SU-DHL-6 (cell line): ENCODE measurements around the gene EIF5B.
A peak's percentile ranks its signal among the peaks of the same experiment; 100 is the strongest.
"Not testable (repeated sequence)": the region's sequence is repeated elsewhere in the genome, so short reads cannot be mapped to it uniquely, and the experiment has no call there.

Experiments used
- H2AFZ ChIP-seq: fragments of 200-600 bp; sonication (generic); 2 replicates; pipeline ENCODE4 v1.6.1; 2014; ENCODE audit warnings: low read depth, mild to moderate bottlenecking, moderate library complexity, mixed read lengths, antibody characterized with exemption, low read length; ENCODE audit not compliant: severe bottlenecking
- H3F3A ChIP-seq: fragments of 200-600 bp; shearing (Covaris generic); 2 replicates; pipeline ENCODE4 v1.6.0; 2016; ENCODE audit warnings: antibody characterized with exemption, mild to moderate bottlenecking; ENCODE audit not compliant: insufficient read depth
- H3K27ac ChIP-seq: fragments of 200-600 bp; sonication (generic); 2 replicates; pipeline ENCODE4 v1.5.1; 2016; ENCODE audit warnings: low read depth, mild to moderate bottlenecking, low read length, moderate library complexity, mixed read lengths
- H3K27me3 ChIP-seq: fragments of 200-600 bp; sonication (generic), shearing (Covaris generic); 2 replicates; pipeline ENCODE4 v1.6.0; 2014; ENCODE audit warnings: mild to moderate bottlenecking, low read length
- H3K36me3 ChIP-seq: fragments of 200-600 bp; sonication (generic); 2 replicates; pipeline ENCODE4 v1.6.1; 2014; ENCODE audit warnings: mild to moderate bottlenecking, low read length, mixed read lengths
- H3K4me2 ChIP-seq: fragments of 300-600, 200-600 bp; shearing (Covaris generic), sonication (generic); 2 replicates; pipeline ENCODE4 v1.6.0; 2014; ENCODE audit warnings: low read length, low read depth, mild to moderate bottlenecking; ENCODE audit not compliant: poor library complexity, severe bottlenecking
- H3K4me3 ChIP-seq: fragments of 200-600 bp; sonication (generic); 2 replicates; pipeline ENCODE4 v1.5.1; 2014; ENCODE audit warnings: antibody characterized with exemption, low read length, mild to moderate bottlenecking, mixed read lengths; ENCODE audit not compliant: insufficient read depth, poor library complexity, severe bottlenecking
- H3K79me2 ChIP-seq: fragments of 200-600 bp; sonication (generic); 2 replicates; pipeline ENCODE4 v1.6.1; 2014; ENCODE audit warnings: mild to moderate bottlenecking, low read length, moderate library complexity; ENCODE audit not compliant: insufficient read depth
- H3K9ac ChIP-seq: fragments of 200-600 bp; sonication (generic); 2 replicates; pipeline ENCODE4 v1.7.0; 2014; ENCODE audit warnings: mild to moderate bottlenecking, low read length
- H3K9me2 ChIP-seq: fragments of 200-600 bp; sonication (generic); replicated peaks from 2 replicates; pipeline ENCODE4 v1.6.1; 2014; ENCODE audit warnings: low read length; ENCODE audit not compliant: insufficient read depth
- H3K9me3 ChIP-seq: fragments of 200-600 bp; sonication (generic); 2 replicates; pipeline ENCODE4 v1.6.1; 2014; ENCODE audit warnings: low read length, mixed read lengths; ENCODE audit not compliant: insufficient read depth
- H4K20me1 ChIP-seq: fragments of 200-600 bp; sonication (generic); 2 replicates; pipeline ENCODE4 v1.6.1; 2014; ENCODE audit warnings: low read depth, mild to moderate bottlenecking, antibody characterized with exemption, low read length, moderate library complexity, mixed read lengths
- CTCF ChIP-seq: fragments of 200-600 bp; sonication (generic); IDR thresholded peaks from one replicate; pipeline ENCODE4 v1.5.1; 2017; ENCODE audit warnings: antibody characterized with exemption, mild to moderate bottlenecking, low read length, moderate library complexity; ENCODE audit not compliant: insufficient read depth, poor library complexity, severe bottlenecking
- EZH2phosphoT487 ChIP-seq: fragments of 200-600 bp; sonication (generic), shearing (Covaris generic); conservative IDR thresholded peaks from 2 replicates; pipeline ENCODE4 v1.6.1; 2018; ENCODE audit warnings: mild to moderate bottlenecking, antibody characterized with exemption, low read length, moderate library complexity, mixed read lengths

The EIF5B gene

GRCh38 chr2:99340669-99341236 is 3.6 kb downstream of the EIF5B start:
- Histone ChIP-seq H3F3A (peaks cover 16% of the 10 kb centered on the region), H3K4me2 (peak overlapping the region; percentile 97), H3K9me2 (no peaks in the 10 kb centered on the region), H3K79me2 (peaks cover 88% of the 10 kb centered on the region), H3K27me3 (no peaks in the 10 kb centered on the region), H3K9ac (no peak overlapping the region), H3K27ac (no peak overlapping the region), H3K36me3 (no peaks in the 10 kb centered on the region), H4K20me1 (peaks cover 34% of the 10 kb centered on the region), H2AFZ (no peak overlapping the region), H3K4me3 (no peak overlapping the region), H3K9me3 (no peaks in the 10 kb centered on the region)
- no peak for TF ChIP-seq CTCF
- no peak for TF ChIP-seq EZH2phosphoT487

- Histone ChIP-seq H3K79me2 (peaks cover 100% of the 10 kb centered on the region), H3K9me3 (no peaks in the 10 kb centered on the region), H3K9me2 (no peaks in the 10 kb centered on the region), H4K20me1 (peaks cover 37% of the 10 kb centered on the region), H2AFZ (no peak overlapping the region), H3K27me3 (no peaks in the 10 kb centered on the region), H3K4me3 (no peak overlapping the region), H3K9ac (no peak overlapping the region), H3K4me2 (no peak overlapping the region), H3K36me3 (no peaks in the 10 kb centered on the region), H3K27ac (no peak overlapping the region), H3F3A (peaks cover 9% of the 10 kb centered on the region)
- no peak for TF ChIP-seq EZH2phosphoT487
- no peak for TF ChIP-seq CTCF
These were observed 5.3 kb downstream of the EIF5B start for GRCh38 chr2:99342536-99342935.

GRCh38 chr2:99345446-99345845 is 8.3 kb downstream of the EIF5B start:
- H4K20me1 ChIP-seq: peaks cover 37% of the 10 kb centered on the region
- H3K27me3 ChIP-seq, H3K9ac ChIP-seq, H3F3A ChIP-seq, H3K9me2 ChIP-seq, H3K36me3 ChIP-seq, H3K27ac ChIP-seq, H3K9me3 ChIP-seq, H3K4me3 ChIP-seq, H3K4me2 ChIP-seq, H2AFZ ChIP-seq: not testable (repeated sequence)
- peaks cover 100% of the 10 kb centered on the region for H3K79me2 ChIP-seq

GRCh38 chr2:99346218-99346617 is 9.0 kb downstream of the EIF5B start:
- no peaks in the 10 kb centered on the region for H3K9me2 ChIP-seq
- H3K79me2 ChIP-seq: peaks cover 100% of the 10 kb centered on the region
- TF ChIP-seq EZH2phosphoT487 (no peak), CTCF (no peak)
- no peak overlapping the region for H3K27ac ChIP-seq
- no peak overlapping the region for H3K9ac ChIP-seq
- no peak overlapping the region for H2AFZ ChIP-seq
- H3K9me3 ChIP-seq: no peaks in the 10 kb centered on the region
- no peaks in the 10 kb centered on the region for H3K36me3 ChIP-seq
- H4K20me1 ChIP-seq: peaks cover 37% of the 10 kb centered on the region
- no peak overlapping the region for H3K4me3 ChIP-seq
- H3K27me3 ChIP-seq: no peaks in the 10 kb centered on the region
- no peak overlapping the region for H3K4me2 ChIP-seq
- H3F3A ChIP-seq: peaks cover 2% of the 10 kb centered on the region
